SU-DHL-6 (cell line): ENCODE results near the gene TRAPPC5.

ENCODE experiments used
- H2AFZ ChIP-seq: fragments of 200-600 bp; sonication (generic); 2 replicates; pipeline ENCODE4 v1.6.1; 2014; ENCODE audit warnings: low read depth, mild to moderate bottlenecking, moderate library complexity, mixed read lengths, antibody characterized with exemption, low read length; ENCODE audit not compliant: severe bottlenecking
- H3F3A ChIP-seq: fragments of 200-600 bp; shearing (Covaris generic); 2 replicates; pipeline ENCODE4 v1.6.0; 2016; ENCODE audit warnings: antibody characterized with exemption, mild to moderate bottlenecking; ENCODE audit not compliant: insufficient read depth
- H3K27ac ChIP-seq: fragments of 200-600 bp; sonication (generic); 2 replicates; pipeline ENCODE4 v1.5.1; 2016; ENCODE audit warnings: low read depth, mild to moderate bottlenecking, low read length, moderate library complexity, mixed read lengths
- H3K27me3 ChIP-seq: fragments of 200-600 bp; sonication (generic), shearing (Covaris generic); 2 replicates; pipeline ENCODE4 v1.6.0; 2014; ENCODE audit warnings: mild to moderate bottlenecking, low read length
- H3K36me3 ChIP-seq: fragments of 200-600 bp; sonication (generic); 2 replicates; pipeline ENCODE4 v1.6.1; 2014; ENCODE audit warnings: mild to moderate bottlenecking, low read length, mixed read lengths
- H3K4me2 ChIP-seq: fragments of 300-600, 200-600 bp; shearing (Covaris generic), sonication (generic); 2 replicates; pipeline ENCODE4 v1.6.0; 2014; ENCODE audit warnings: low read length, low read depth, mild to moderate bottlenecking; ENCODE audit not compliant: poor library complexity, severe bottlenecking
- H3K4me3 ChIP-seq: fragments of 200-600 bp; sonication (generic); 2 replicates; pipeline ENCODE4 v1.5.1; 2014; ENCODE audit warnings: antibody characterized with exemption, low read length, mild to moderate bottlenecking, mixed read lengths; ENCODE audit not compliant: insufficient read depth, poor library complexity, severe bottlenecking
- H3K79me2 ChIP-seq: fragments of 200-600 bp; sonication (generic); 2 replicates; pipeline ENCODE4 v1.6.1; 2014; ENCODE audit warnings: mild to moderate bottlenecking, low read length, moderate library complexity; ENCODE audit not compliant: insufficient read depth
- H3K9ac ChIP-seq: fragments of 200-600 bp; sonication (generic); 2 replicates; pipeline ENCODE4 v1.7.0; 2014; ENCODE audit warnings: mild to moderate bottlenecking, low read length
- H3K9me2 ChIP-seq: fragments of 200-600 bp; sonication (generic); replicated peaks from 2 replicates; pipeline ENCODE4 v1.6.1; 2014; ENCODE audit warnings: low read length; ENCODE audit not compliant: insufficient read depth
- H3K9me3 ChIP-seq: fragments of 200-600 bp; sonication (generic); 2 replicates; pipeline ENCODE4 v1.6.1; 2014; ENCODE audit warnings: low read length, mixed read lengths; ENCODE audit not compliant: insufficient read depth
- H4K20me1 ChIP-seq: fragments of 200-600 bp; sonication (generic); 2 replicates; pipeline ENCODE4 v1.6.1; 2014; ENCODE audit warnings: low read depth, mild to moderate bottlenecking, antibody characterized with exemption, low read length, moderate library complexity, mixed read lengths
- CTCF ChIP-seq: fragments of 200-600 bp; sonication (generic); IDR thresholded peaks from one replicate; pipeline ENCODE4 v1.5.1; 2017; ENCODE audit warnings: antibody characterized with exemption, mild to moderate bottlenecking, low read length, moderate library complexity; ENCODE audit not compliant: insufficient read depth, poor library complexity, severe bottlenecking
- EZH2phosphoT487 ChIP-seq: fragments of 200-600 bp; sonication (generic), shearing (Covaris generic); conservative IDR thresholded peaks from 2 replicates; pipeline ENCODE4 v1.6.1; 2018; ENCODE audit warnings: mild to moderate bottlenecking, antibody characterized with exemption, low read length, moderate library complexity, mixed read lengths

Gene TRAPPC5

GRCh38 chr19:7705387-7706187 is 25.0 kb downstream of the TRAPPC5 start:
- no peak for TF ChIP-seq CTCF
- TF ChIP-seq EZH2phosphoT487 = no peak
- no peaks in the 10 kb centered on the region for H3F3A ChIP-seq
- H3K27ac ChIP-seq = no peak overlapping the region
- no peaks in the 10 kb centered on the region for H3K9me2 ChIP-seq
- H3K4me2 ChIP-seq = no peak overlapping the region
- H3K9me3 ChIP-seq = no peaks in the 10 kb centered on the region
- no peak overlapping the region for H2AFZ ChIP-seq
- no peak overlapping the region for H3K4me3 ChIP-seq
- H4K20me1 ChIP-seq = no peaks in the 10 kb centered on the region
- no peak overlapping the region for H3K9ac ChIP-seq
- H3K36me3 ChIP-seq = no peaks in the 10 kb centered on the region
- H3K27me3 ChIP-seq = no peaks in the 10 kb centered on the region
- no peaks in the 10 kb centered on the region for H3K79me2 ChIP-seq

- Histone ChIP-seq H3K27ac (no peak overlapping the region), H3K27me3 (no peaks in the 10 kb centered on the region), H3K79me2 (no peaks in the 10 kb centered on the region), H4K20me1 (no peaks in the 10 kb centered on the region), H3K9me3 (no peaks in the 10 kb centered on the region), H3K4me3 (no peak overlapping the region), H3K36me3 (no peaks in the 10 kb centered on the region), H2AFZ (no peak overlapping the region), H3K4me2 (no peak overlapping the region), H3F3A (no peaks in the 10 kb centered on the region), H3K9me2 (no peaks in the 10 kb centered on the region), H3K9ac (no peak overlapping the region)
- no peak for TF ChIP-seq CTCF
- TF ChIP-seq EZH2phosphoT487 = no peak
Observed at GRCh38 chr19:7706188-7706954, 25.7 kb downstream of the TRAPPC5 start.

GRCh38 chr19:7706955-7707456 is 26.4 kb downstream of the TRAPPC5 start:
- Histone ChIP-seq H3K9ac (no peak overlapping the region), H3K27me3 (no peaks in the 10 kb centered on the region), H3F3A (no peaks in the 10 kb centered on the region)

More at GRCh38 chr19:7706955-7707456, 26.4 kb downstream of the TRAPPC5 start:
- no peak overlapping the region for H3K27ac ChIP-seq
- H3K79me2 ChIP-seq = no peaks in the 10 kb centered on the region
- no peaks in the 10 kb centered on the region for H3K36me3 ChIP-seq
- no peak overlapping the region for H2AFZ ChIP-seq
- no peak overlapping the region for H3K4me2 ChIP-seq
- H4K20me1 ChIP-seq = no peaks in the 10 kb centered on the region
- H3K9me2 ChIP-seq = no peaks in the 10 kb centered on the region
- TF ChIP-seq CTCF (no peak), EZH2phosphoT487 (no peak)
- H3K9me3 ChIP-seq = no peaks in the 10 kb centered on the region
- H3K4me3 ChIP-seq = no peak overlapping the region
